Measurements from ENCODE around the gene LCE3A. TPM values are rescaled to one million over a fixed set of nuclear protein-coding genes. Genes with fewer than 3 reads are reported as not detected.
"Not testable (repeated sequence)": the region's sequence is repeated elsewhere in the genome, so short reads cannot be mapped to it uniquely, and the experiment has no call there.

The LCE3A gene, protein sequence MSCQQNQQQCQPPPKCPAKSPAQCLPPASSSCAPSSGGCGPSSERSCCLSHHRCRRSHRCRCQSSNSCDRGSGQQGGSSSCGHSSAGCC
- not detected for total RNA-seq

DNA sequence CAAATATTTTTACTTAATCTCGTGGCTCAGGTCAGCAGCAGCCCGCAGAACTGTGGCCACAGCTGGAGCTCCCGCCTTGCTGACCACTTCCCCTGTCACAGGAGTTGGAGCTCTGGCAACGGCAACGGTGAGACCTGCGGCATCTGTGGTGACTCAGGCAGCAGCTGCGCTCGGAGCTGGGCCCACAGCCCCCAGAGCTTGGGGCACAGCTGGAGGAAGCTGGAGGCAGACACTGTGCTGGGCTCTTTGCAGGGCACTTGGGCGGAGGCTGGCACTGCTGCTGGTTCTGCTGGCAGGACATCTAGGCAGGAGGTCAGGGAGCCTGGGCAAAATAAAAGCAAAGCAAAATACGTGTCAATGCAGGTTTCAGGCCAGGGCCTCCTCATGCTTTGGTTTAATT lies at the start of gene LCE3A:
Gene LCE3A (minus strand): TSS at position 301 of the 400 bp plus-strand sequence. CDS start 0 bp downstream, at position 301.
- Histone ChIP-seq H3K36me3 (no peaks in the 10 kb centered on the region), H3K4me1 (ENCODE audit: control insufficient read depth in 1 of 2, low read depth in 2 of 2) (no peaks in the 10 kb centered on the region), H3K4me3 (no peak within 1 kb of the TSS), H3K9me3 (no peaks in the 10 kb centered on the region), H3K27ac (no peak within 1 kb of the TSS), H3K27me3 (replicated peaks; ENCODE audit: insufficient read depth) (no peaks in the 10 kb centered on the region)
- TF ChIP-seq CTCF (IDR thresholded peaks at IDR 0.05), result no peak
- no peak for DNase-seq (ENCODE audit: low spot score)
- no peak for ATAC-seq (ENCODE audit: insufficient number of reproducible peaks, low FRiP score, low read depth)

GRCh38 chr1:152667648-152668047 lies 44.7 kb upstream of the LCE3A start:
- H3K27me3 ChIP-seq (replicated peaks; ENCODE audit: insufficient read depth), result no peaks in the 10 kb centered on the region
- no peaks in the 10 kb centered on the region for H3K9me3 ChIP-seq
- TF ChIP-seq CTCF (IDR thresholded peaks at IDR 0.05), result no peak
- no peaks in the 10 kb centered on the region for H3K36me3 ChIP-seq
- ATAC-seq (ENCODE audit: insufficient number of reproducible peaks, low FRiP score, low read depth), result no peak
- no peaks in the 10 kb centered on the region for H3K4me1 ChIP-seq (ENCODE audit: control insufficient read depth in 1 of 2, low read depth in 2 of 2)
- H3K4me3 ChIP-seq, result no peak overlapping the region
- no peak overlapping the region for H3K27ac ChIP-seq
- no peak for DNase-seq (ENCODE audit: low spot score)

DNA sequence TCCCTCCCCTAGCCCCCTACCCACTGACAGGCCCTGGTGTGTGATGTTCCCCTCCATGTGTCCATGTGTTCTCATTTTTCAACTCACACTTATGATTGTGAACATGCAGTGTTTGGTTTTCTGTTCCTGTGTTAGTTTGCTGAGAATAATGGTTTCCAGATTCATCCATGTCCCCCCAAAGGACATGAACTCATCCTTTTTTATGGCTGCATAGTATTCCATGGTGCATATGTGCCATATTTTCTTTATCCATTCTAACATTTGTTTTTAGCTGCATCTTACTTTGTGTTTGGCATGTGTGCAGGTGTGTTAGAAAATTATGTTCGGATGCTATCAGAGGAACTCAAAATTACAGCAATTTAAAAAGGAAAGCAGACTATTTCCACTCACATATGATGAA lies 43.3 kb upstream of the LCE3A start:
- not testable (repeated sequence) for ATAC-seq (ENCODE audit: insufficient number of reproducible peaks, low FRiP score, low read depth); H3K9me3 ChIP-seq; H3K27ac ChIP-seq; H3K4me1 ChIP-seq (ENCODE audit: control insufficient read depth in 1 of 2, low read depth in 2 of 2); H3K4me3 ChIP-seq; DNase-seq (ENCODE audit: low spot score); H3K36me3 ChIP-seq; H3K27me3 ChIP-seq (replicated peaks; ENCODE audit: insufficient read depth)

GRCh38 chr1:152663098-152663497 lies 40.2 kb upstream of the LCE3A start, which contains the start of gene LCE2D:
Gene LCE2D (plus strand): TSS chr1:152663380. CDS start chr1:152664106, 726 bp downstream.
- no peaks in the 10 kb centered on the region for H3K9me3 ChIP-seq
- DNase-seq (ENCODE audit: low spot score) (no peak), ATAC-seq (ENCODE audit: insufficient number of reproducible peaks, low FRiP score, low read depth) (no peak)
- no peak within 1 kb of the TSS for H3K27ac ChIP-seq
- H3K27me3 ChIP-seq (replicated peaks; ENCODE audit: insufficient read depth), result no peaks in the 10 kb centered on the region
- no peak within 1 kb of the TSS for H3K4me3 ChIP-seq
- H3K36me3 ChIP-seq, result no peaks in the 10 kb centered on the region
- H3K4me1 ChIP-seq (ENCODE audit: control insufficient read depth in 1 of 2, low read depth in 2 of 2), result no peaks in the 10 kb centered on the region
- TF ChIP-seq CTCF (IDR thresholded peaks at IDR 0.05), result no peak

DNA sequence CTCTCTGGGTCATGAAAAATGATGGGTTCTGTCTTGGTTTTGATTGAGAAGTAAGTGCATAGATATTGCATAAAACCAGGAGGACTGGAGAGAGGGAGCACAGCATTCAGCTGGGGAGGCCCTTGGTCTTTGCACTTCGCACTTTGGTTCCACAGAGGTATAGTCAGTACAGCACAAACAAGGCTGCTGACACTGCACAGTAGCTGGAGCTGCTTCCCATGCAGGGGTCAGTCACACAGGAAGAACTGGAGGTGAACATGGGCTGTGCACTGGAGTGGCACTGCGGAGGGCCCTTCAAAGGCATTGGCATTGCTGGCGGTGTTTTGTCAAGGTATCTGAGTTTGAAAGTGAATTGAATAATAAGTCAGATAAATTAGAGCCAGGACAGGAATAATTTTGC lies 35.7 kb upstream of the LCE3A start:
- no peak for TF ChIP-seq CTCF (IDR thresholded peaks at IDR 0.05)
- ATAC-seq (ENCODE audit: insufficient number of reproducible peaks, low FRiP score, low read depth) (no peak), DNase-seq (ENCODE audit: low spot score) (no peak)
- no peak overlapping the region for H3K4me3 ChIP-seq
- peaks cover 0 to 4% of the 10 kb centered on the region in 2 donors for H3K4me1 ChIP-seq (ENCODE audit: control insufficient read depth in 1 of 2, low read depth in 2 of 2)
- no peak overlapping the region for H3K27ac ChIP-seq
- H3K27me3 ChIP-seq (replicated peaks; ENCODE audit: insufficient read depth), result no peaks in the 10 kb centered on the region
- H3K9me3 ChIP-seq, result no peaks in the 10 kb centered on the region
- no peaks in the 10 kb centered on the region for H3K36me3 ChIP-seq

DNA sequence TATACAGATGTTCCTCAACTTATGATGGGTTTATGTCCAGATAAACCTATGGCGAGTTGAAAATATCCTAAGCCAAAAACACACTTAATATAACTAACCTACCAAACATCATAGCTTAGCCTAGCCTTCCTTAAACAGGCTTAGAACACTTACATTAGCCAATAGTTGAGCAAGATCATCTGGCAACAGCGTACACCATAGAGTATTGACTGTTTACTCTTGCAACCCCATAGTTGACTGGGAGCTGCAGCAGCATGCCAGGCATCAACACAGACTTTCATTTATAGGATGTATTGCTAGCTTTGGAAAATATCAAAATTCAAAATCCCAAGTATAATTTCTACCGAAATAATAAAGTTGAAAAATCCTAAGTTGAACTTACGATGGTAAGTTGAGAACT lies 34.8 kb upstream of the LCE3A start:
- no peak overlapping the region for H3K4me3 ChIP-seq
- TF ChIP-seq CTCF (IDR thresholded peaks at IDR 0.05), result no peak
- no peaks in the 10 kb centered on the region for H3K27me3 ChIP-seq (replicated peaks; ENCODE audit: insufficient read depth)
- H3K4me1 ChIP-seq (ENCODE audit: control insufficient read depth in 1 of 2, low read depth in 2 of 2), result peaks cover 0 to 4% of the 10 kb centered on the region in 2 donors
- H3K27ac ChIP-seq, result no peak overlapping the region
- ATAC-seq (ENCODE audit: insufficient number of reproducible peaks, low FRiP score, low read depth), result no peak
- DNase-seq (ENCODE audit: low spot score), result no peak
- H3K9me3 ChIP-seq, result no peaks in the 10 kb centered on the region
- H3K36me3 ChIP-seq, result no peaks in the 10 kb centered on the region

All from thoracic aorta (tissue), 2 donors.